RWPE2 (cell line): Measurements from ENCODE around the gene MSH2.

Experiments
- ATAC-seq: fragments of 200-7000 bp; cut with Tn5 transposase; 3 replicates; pipeline ENCODE4 v1.9.1; 2021; ENCODE audit warnings: low read depth
- DNase-seq: peaks from one replicate; pipeline ENCODE4 v3.0.0-alpha.2; 2020; ENCODE audit warnings: low spot score
- H3K27ac ChIP-seq: fragments of 450-650 bp; 2 replicates; pipeline ENCODE4 v1.5.1; 2017; ENCODE audit warnings: mild to moderate bottlenecking; ENCODE audit not compliant: poor library complexity, severe bottlenecking
- H3K27me3 ChIP-seq: fragments of 250-450 bp; sonication (Bioruptor Pico); 2 replicates; pipeline ENCODE4 v1.5.1; 2021; ENCODE audit warnings: mild to moderate bottlenecking, moderate library complexity; ENCODE audit not compliant: insufficient read depth, poor library complexity, severe bottlenecking
- H3K36me3 ChIP-seq: fragments of 250-450 bp; sonication (Bioruptor Pico); 2 replicates; pipeline ENCODE4 v1.5.1; 2020; ENCODE audit warnings: low read depth, mild to moderate bottlenecking, moderate library complexity
- H3K4me1 ChIP-seq: fragments of 250-450 bp; sonication (Bioruptor Pico); 2 replicates; pipeline ENCODE4 v1.5.1; 2021; ENCODE audit warnings: mild to moderate bottlenecking, moderate library complexity; ENCODE audit not compliant: insufficient read depth, poor library complexity, severe bottlenecking
- H3K4me3 ChIP-seq: fragments of 250-450 bp; sonication (Bioruptor Pico); 2 replicates; pipeline ENCODE4 v1.5.1; 2021; ENCODE audit warnings: mild to moderate bottlenecking, moderate library complexity; ENCODE audit not compliant: severe bottlenecking
- H3K9me3 ChIP-seq: fragments of 250-450 bp; sonication (Bioruptor Pico); 2 replicates; pipeline ENCODE4 v1.5.1; 2021; ENCODE audit warnings: mild to moderate bottlenecking, moderate library complexity; ENCODE audit not compliant: severe bottlenecking
- CTCF ChIP-seq: fragments of 450-650 bp; IDR thresholded peaks from one replicate; pipeline ENCODE4 v1.5.1; 2017; ENCODE audit warnings: mild to moderate bottlenecking, moderate library complexity; ENCODE audit not compliant: poor library complexity, severe bottlenecking

MSH2 gene

GRCh38 chr2:47528874-47529273 is 125.9 kb downstream of the MSH2 start:
- Histone ChIP-seq H3K9me3 (no peaks in the 10 kb centered on the region), H3K27me3 (no peaks in the 10 kb centered on the region), H3K36me3 (no peaks in the 10 kb centered on the region), H3K27ac (no peak overlapping the region), H3K4me1 (peaks cover 3% of the 10 kb centered on the region), H3K4me3 (no peak overlapping the region)
- ATAC-seq (no peak), DNase-seq (no peak)
- TF ChIP-seq CTCF: no peak

DNA sequence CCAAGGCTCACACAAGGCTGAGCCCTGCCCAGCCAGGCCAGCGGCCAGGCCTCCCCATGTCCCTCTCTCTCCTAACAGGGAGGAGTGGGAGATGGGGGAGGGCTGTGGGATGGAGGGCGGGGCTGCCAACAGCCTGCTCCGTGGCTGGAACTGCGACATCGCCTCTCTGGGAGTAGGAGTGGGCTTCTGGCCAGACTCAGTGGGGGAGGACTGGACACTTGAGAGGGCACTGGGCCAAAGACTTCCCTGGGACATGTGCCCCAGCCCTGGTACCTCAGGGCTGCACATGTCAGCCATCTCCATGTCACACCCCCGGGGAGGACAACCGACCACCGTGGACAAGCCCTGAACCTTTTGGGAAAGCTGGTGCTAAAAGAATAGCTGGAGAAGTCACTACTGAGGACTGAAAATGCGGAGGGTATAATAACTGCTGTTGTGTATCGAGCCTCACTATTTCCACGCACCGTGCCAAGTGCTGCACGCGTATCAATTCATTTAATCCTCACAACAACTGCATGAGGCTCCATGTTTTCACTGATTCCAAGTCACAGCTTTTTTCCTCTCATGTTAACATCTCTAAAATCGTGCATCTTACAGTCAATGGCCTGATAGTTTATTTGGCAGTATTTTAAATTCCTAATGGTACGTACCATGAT is 127.3 kb downstream of the MSH2 start:
- no peak for TF ChIP-seq CTCF
- no peak overlapping the region for H3K4me3 ChIP-seq
- peaks cover 6% of the 10 kb centered on the region for H3K4me1 ChIP-seq
- no peaks in the 10 kb centered on the region for H3K36me3 ChIP-seq
- no peak overlapping the region for H3K27ac ChIP-seq
- H3K27me3 ChIP-seq: no peaks in the 10 kb centered on the region
- ATAC-seq (no peak), DNase-seq (no peak)
- H3K9me3 ChIP-seq: no peaks in the 10 kb centered on the region

DNA sequence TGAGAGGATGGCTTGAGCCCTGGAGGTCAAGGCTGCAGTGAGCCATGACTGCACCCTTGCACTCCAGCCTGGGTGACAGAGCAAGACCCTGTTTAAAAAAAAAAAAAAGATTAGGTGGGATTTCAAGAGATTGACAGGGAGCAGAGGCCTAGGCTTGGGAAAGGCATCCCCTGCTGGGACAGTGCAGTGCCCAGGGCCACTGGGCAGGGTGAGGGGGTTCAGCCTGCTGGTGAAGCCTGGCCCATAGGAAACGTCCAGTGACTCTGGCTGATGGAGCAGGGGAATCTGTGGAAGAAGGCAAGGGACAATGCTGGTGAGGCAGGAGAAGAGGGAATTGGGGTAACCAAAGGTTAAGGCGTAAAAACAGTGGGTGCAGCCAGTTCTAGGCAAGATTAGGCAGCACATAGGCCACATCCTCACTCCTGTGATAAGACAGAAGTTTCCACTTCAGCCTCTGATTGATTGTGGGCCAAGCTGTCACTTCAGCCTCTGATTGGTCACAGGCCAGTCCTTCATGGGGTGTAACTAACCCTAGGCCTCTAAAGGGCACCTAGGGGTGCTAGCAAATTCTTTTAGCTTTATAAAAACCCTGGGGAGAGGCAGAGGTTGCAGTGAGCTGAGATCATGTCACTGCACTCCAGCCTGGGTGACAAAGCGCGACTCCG is 128.6 kb downstream of the MSH2 start:
- no peaks in the 10 kb centered on the region for H3K27me3 ChIP-seq
- no peak for ATAC-seq
- no peak for DNase-seq

More for the DNA sequence above, 128.6 kb downstream of the MSH2 start:
- Histone ChIP-seq H3K27ac (no peak overlapping the region), H3K4me1 (peaks cover 9% of the 10 kb centered on the region), H3K36me3 (no peaks in the 10 kb centered on the region), H3K9me3 (no peaks in the 10 kb centered on the region), H3K4me3 (no peak overlapping the region)
- no peak for TF ChIP-seq CTCF
